GM06990 (cell line): Measurements from ENCODE around the gene PLPPR4.

Experiments
- DNase-seq: peaks from one replicate; pipeline ENCODE4 v3.0.0-alpha.2; 2011; ENCODE audit not compliant: insufficient read length; ENCODE audit errors: extremely low read depth
- H3K27me3 ChIP-seq: replicated peaks from 2 replicates; pipeline ENCODE4 v1.6.0; 2011; ENCODE audit warnings: low read length; ENCODE audit not compliant: control insufficient read depth, insufficient read depth
- H3K36me3 ChIP-seq: 2 replicates; pipeline ENCODE4 v1.5.1; 2011; ENCODE audit warnings: low read length; ENCODE audit not compliant: control insufficient read depth, insufficient read depth
- H3K4me3 ChIP-seq: replicated peaks from 2 replicates; pipeline ENCODE4 v1.5.1; 2011; ENCODE audit warnings: low read depth, mild to moderate bottlenecking, control low read depth, low read length
- CTCF ChIP-seq: IDR thresholded peaks from 2 replicates; pipeline ENCODE4 v1.5.1; 2011; ENCODE audit warnings: low read length, control low read depth, mild to moderate bottlenecking, inconsistent platforms; ENCODE audit not compliant: insufficient read depth, poor library complexity, severe bottlenecking

The PLPPR4 gene

GRCh38 chr1:99268021-99268420 lies 3.7 kb downstream of the PLPPR4 start:
- DNase-seq = no peak
- no peak overlapping the region for H3K4me3 ChIP-seq
- no peak for TF ChIP-seq CTCF
- H3K36me3 ChIP-seq = no peaks in the 10 kb centered on the region
- peaks cover 5% of the 10 kb centered on the region; the same call in 1 of the 2 replicates for H3K27me3 ChIP-seq

- no peak for TF ChIP-seq CTCF
- Histone ChIP-seq H3K4me3 (no peak overlapping the region), H3K36me3 (no peaks in the 10 kb centered on the region), H3K27me3 (peaks cover 5% of the 10 kb centered on the region; the same call in 1 of the 2 replicates)
- DNase-seq = no peak
Measured at GRCh38 chr1:99269321-99269720, 5.0 kb downstream of the PLPPR4 start.

GRCh38 chr1:99270646-99271045 lies 6.4 kb downstream of the PLPPR4 start:
- no peak for TF ChIP-seq CTCF
- no peaks in the 10 kb centered on the region for H3K27me3 ChIP-seq
- H3K4me3 ChIP-seq = no peak overlapping the region
- no peak for DNase-seq
- no peaks in the 10 kb centered on the region for H3K36me3 ChIP-seq

GRCh38 chr1:99271249-99271648 lies 7.0 kb downstream of the PLPPR4 start:
- no peaks in the 10 kb centered on the region for H3K27me3 ChIP-seq
- no peak for TF ChIP-seq CTCF
- no peak overlapping the region for H3K4me3 ChIP-seq
- H3K36me3 ChIP-seq = no peaks in the 10 kb centered on the region
- DNase-seq = no peak

- Histone ChIP-seq H3K36me3 (no peaks in the 10 kb centered on the region), H3K27me3 (no peaks in the 10 kb centered on the region), H3K4me3 (no peak overlapping the region)
- DNase-seq = no peak
- no peak for TF ChIP-seq CTCF
Measured at GRCh38 chr1:99277066-99277465, 12.8 kb downstream of the PLPPR4 start.

- Histone ChIP-seq H3K36me3 (no peaks in the 10 kb centered on the region), H3K4me3 (no peak overlapping the region), H3K27me3 (no peaks in the 10 kb centered on the region)
- DNase-seq = no peak
- TF ChIP-seq CTCF = no peak
Measured at GRCh38 chr1:99279525-99279924, 15.2 kb downstream of the PLPPR4 start.
